Measurements from ENCODE around the gene SH3GL1.

DNA sequence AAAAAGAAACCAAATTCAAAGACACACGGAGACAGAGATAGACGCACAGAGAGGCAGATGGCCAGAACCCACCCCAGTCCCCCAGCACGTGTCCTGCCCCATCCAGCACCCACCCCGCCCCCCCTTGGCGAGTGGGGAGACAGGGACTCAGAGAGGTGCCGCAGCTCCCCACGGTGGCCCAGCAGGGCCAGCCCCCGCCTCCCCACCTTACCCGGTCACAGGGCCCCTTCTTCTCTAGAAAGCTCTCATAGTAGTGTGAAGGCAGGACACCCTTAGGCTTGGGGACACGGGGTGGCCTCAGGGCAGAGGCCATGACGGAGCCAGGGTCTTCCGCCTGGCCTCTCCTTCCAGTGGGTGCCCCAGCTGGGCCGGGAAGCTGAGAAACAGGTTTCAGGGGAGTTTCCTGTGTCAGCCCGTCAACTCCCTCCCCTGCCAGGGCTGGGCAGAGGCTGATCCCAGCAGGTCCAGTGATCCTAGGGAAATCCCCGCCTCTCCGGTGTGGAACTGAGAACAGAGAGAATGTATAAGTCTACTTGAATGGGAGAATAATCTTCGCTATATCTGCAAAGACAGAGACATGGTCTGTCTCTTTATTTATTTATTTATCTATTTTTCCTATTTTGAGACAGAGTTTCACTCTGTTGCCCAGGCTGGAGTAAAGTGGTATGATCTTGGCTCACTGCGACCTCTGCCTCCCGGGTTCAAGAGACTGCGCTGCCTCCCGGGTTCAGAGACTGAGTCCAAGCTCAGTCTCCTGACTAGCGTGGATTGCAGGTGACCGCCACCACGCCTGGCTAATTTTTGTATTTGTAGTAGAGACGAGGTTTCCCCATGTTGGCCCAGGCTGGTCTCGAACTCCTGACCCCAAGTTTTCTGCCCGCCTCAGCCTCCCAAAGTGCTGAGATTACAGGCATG is 61.6 kb downstream of the SH3GL1 start, which contains the start of gene STAP2:
- TF ChIP-seq POLR2A (IDR thresholded peaks at IDR 0.05), result no peak
- TF ChIP-seq, protein P1, sequence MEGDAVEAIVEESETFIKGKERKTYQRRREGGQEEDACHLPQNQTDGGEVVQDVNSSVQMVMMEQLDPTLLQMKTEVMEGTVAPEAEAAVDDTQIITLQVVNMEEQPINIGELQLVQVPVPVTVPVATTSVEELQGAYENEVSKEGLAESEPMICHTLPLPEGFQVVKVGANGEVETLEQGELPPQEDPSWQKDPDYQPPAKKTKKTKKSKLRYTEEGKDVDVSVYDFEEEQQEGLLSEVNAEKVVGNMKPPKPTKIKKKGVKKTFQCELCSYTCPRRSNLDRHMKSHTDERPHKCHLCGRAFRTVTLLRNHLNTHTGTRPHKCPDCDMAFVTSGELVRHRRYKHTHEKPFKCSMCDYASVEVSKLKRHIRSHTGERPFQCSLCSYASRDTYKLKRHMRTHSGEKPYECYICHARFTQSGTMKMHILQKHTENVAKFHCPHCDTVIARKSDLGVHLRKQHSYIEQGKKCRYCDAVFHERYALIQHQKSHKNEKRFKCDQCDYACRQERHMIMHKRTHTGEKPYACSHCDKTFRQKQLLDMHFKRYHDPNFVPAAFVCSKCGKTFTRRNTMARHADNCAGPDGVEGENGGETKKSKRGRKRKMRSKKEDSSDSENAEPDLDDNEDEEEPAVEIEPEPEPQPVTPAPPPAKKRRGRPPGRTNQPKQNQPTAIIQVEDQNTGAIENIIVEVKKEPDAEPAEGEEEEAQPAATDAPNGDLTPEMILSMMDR (IDR thresholded peaks at IDR 0.05), result no peak
